ENCODE measurements around the gene UNKL. TPM values are rescaled to one million over a fixed set of nuclear protein-coding genes. Genes with fewer than 3 reads are reported as not detected.

UNKL gene
- total RNA-seq, 2 experiments from 2014 or later = 60.4 to 68.7 TPM

GRCh38 chr16:1323296-1324239, 90.9 kb downstream of the UNKL start:
- H3K27me3 Mint-ChIP-seq = no peaks in the 10 kb centered on the region
- ATAC-seq (ENCODE audit: low read depth) = no peak
- DNase-seq = no peak
- no peaks in the 10 kb centered on the region for H3K9me3 Mint-ChIP-seq
- H3K36me3 Mint-ChIP-seq = peaks cover 8% of the 10 kb centered on the region
- POLR2A ChIA-PET = no interaction called here
- no peak overlapping the region for H3K27ac Mint-ChIP-seq
- no peak overlapping the region for H3K4me3 Mint-ChIP-seq
- no peaks in the 10 kb centered on the region for H3K4me1 Mint-ChIP-seq

GRCh38 chr16:1322407-1322806, 92.1 kb downstream of the UNKL start:
- no peaks in the 10 kb centered on the region for H3K27me3 Mint-ChIP-seq
- no peaks in the 10 kb centered on the region for H3K4me1 Mint-ChIP-seq
- peaks cover 17% of the 10 kb centered on the region for H3K36me3 Mint-ChIP-seq

GRCh38 chr16:1320658-1321240, 93.8 kb downstream of the UNKL start:
- no peak for ATAC-seq (ENCODE audit: low read depth)
- Mint-ChIP-seq H3K27me3 (no peaks in the 10 kb centered on the region), H3K27ac (no peak overlapping the region), H3K36me3 (peaks cover 17% of the 10 kb centered on the region), H3K4me1 (no peaks in the 10 kb centered on the region), H3K4me3 (no peak overlapping the region), H3K9me3 (no peaks in the 10 kb centered on the region)
- POLR2A ChIA-PET = no interaction called here
- no peak for DNase-seq

More at GRCh38 chr16:1322407-1322806, 92.1 kb downstream of the UNKL start:
- DNase-seq = no peak
- no peak overlapping the region for H3K4me3 Mint-ChIP-seq
- no peak for ATAC-seq (ENCODE audit: low read depth)
- H3K27ac Mint-ChIP-seq = no peak overlapping the region
- POLR2A ChIA-PET = no interaction called here
- H3K9me3 Mint-ChIP-seq = no peaks in the 10 kb centered on the region

- POLR2A ChIA-PET = no interaction called here
- H3K9me3 Mint-ChIP-seq = no peaks in the 10 kb centered on the region
- no peak overlapping the region for H3K27ac Mint-ChIP-seq
- DNase-seq (no peak), ATAC-seq (ENCODE audit: low read depth) (no peak)
- no peak overlapping the region for H3K4me3 Mint-ChIP-seq
- H3K27me3 Mint-ChIP-seq = no peaks in the 10 kb centered on the region
- no peaks in the 10 kb centered on the region for H3K4me1 Mint-ChIP-seq
- H3K36me3 Mint-ChIP-seq = peaks cover 19% of the 10 kb centered on the region
Observed at GRCh38 chr16:1320097-1320496, 94.4 kb downstream of the UNKL start.

- no peaks in the 10 kb centered on the region for H3K4me1 Mint-ChIP-seq
- H3K4me3 Mint-ChIP-seq = no peak overlapping the region
- H3K9me3 Mint-ChIP-seq = no peaks in the 10 kb centered on the region
- H3K27me3 Mint-ChIP-seq = no peaks in the 10 kb centered on the region
- POLR2A ChIA-PET = interaction anchor here (0.6 kb wide), 1 partner anchor 102 kb away, joined by 4 read pairs; no protein-coding TSS in a partner anchor
- peaks cover 19% of the 10 kb centered on the region for H3K36me3 Mint-ChIP-seq
- DNase-seq = no peak
- no peak for ATAC-seq (ENCODE audit: low read depth)
- no peak overlapping the region for H3K27ac Mint-ChIP-seq
Observed at GRCh38 chr16:1319041-1319440, 95.5 kb downstream of the UNKL start.

GRCh38 chr16:1318268-1318545, 96.3 kb downstream of the UNKL start:
- POLR2A ChIA-PET = no interaction called here

GRCh38 chr16:1317479-1318267, 96.8 kb downstream of the UNKL start:
- H3K4me3 Mint-ChIP-seq = no peak overlapping the region
- ATAC-seq (ENCODE audit: low read depth) (no peak), DNase-seq (no peak)
- H3K4me1 Mint-ChIP-seq = peaks cover 3% of the 10 kb centered on the region
- peaks cover 19% of the 10 kb centered on the region for H3K36me3 Mint-ChIP-seq
- no peak overlapping the region for H3K27ac Mint-ChIP-seq
- no peaks in the 10 kb centered on the region for H3K27me3 Mint-ChIP-seq
- POLR2A ChIA-PET = interaction anchor here (1.5 kb wide), 1 partner anchor 25 kb away, joined by 7 read pairs; no protein-coding TSS in a partner anchor
- no peaks in the 10 kb centered on the region for H3K9me3 Mint-ChIP-seq

More at GRCh38 chr16:1318268-1318545, 96.3 kb downstream of the UNKL start:
- Mint-ChIP-seq H3K36me3 (peaks cover 19% of the 10 kb centered on the region), H3K27me3 (no peaks in the 10 kb centered on the region), H3K4me3 (no peak overlapping the region), H3K4me1 (no peaks in the 10 kb centered on the region), H3K9me3 (no peaks in the 10 kb centered on the region), H3K27ac (no peak overlapping the region)
- ATAC-seq (ENCODE audit: low read depth) = no peak
- no peak for DNase-seq

GRCh38 chr16:1316033-1316405, 98.5 kb downstream of the UNKL start:
- H3K27me3 Mint-ChIP-seq = no peaks in the 10 kb centered on the region
- H3K9me3 Mint-ChIP-seq = no peaks in the 10 kb centered on the region
- DNase-seq (no peak), ATAC-seq (ENCODE audit: low read depth) (no peak)
- H3K4me3 Mint-ChIP-seq = no peak overlapping the region
- peaks cover 19% of the 10 kb centered on the region for H3K36me3 Mint-ChIP-seq
- POLR2A ChIA-PET = interaction anchor here (1.3 to 1.5 kb wide), 2 partner anchors 17 to 27 kb away, joined by 4 to 7 read pairs; no protein-coding TSS in a partner anchor
- H3K27ac Mint-ChIP-seq = no peak overlapping the region
- H3K4me1 Mint-ChIP-seq = peaks cover 8% of the 10 kb centered on the region

GRCh38 chr16:1315081-1316032, 99.1 kb downstream of the UNKL start:
- Mint-ChIP-seq H3K36me3 (peaks cover 24% of the 10 kb centered on the region), H3K27me3 (no peaks in the 10 kb centered on the region), H3K4me1 (peaks cover 13% of the 10 kb centered on the region), H3K4me3 (no peak overlapping the region), H3K27ac (no peak overlapping the region), H3K9me3 (no peaks in the 10 kb centered on the region)
- no peak for DNase-seq
- ATAC-seq (ENCODE audit: low read depth) = no peak
- POLR2A ChIA-PET = interaction anchor here (1.3 kb wide), 1 partner anchor 17 kb away, joined by 4 read pairs; no protein-coding TSS in a partner anchor

- POLR2A ChIA-PET = no interaction called here
- Mint-ChIP-seq H3K27me3 (no peaks in the 10 kb centered on the region), H3K4me3 (no peak overlapping the region), H3K27ac (no peak overlapping the region), H3K4me1 (peaks cover 16% of the 10 kb centered on the region), H3K36me3 (peaks cover 24% of the 10 kb centered on the region), H3K9me3 (no peaks in the 10 kb centered on the region)
- ATAC-seq (ENCODE audit: low read depth) (no peak), DNase-seq (no peak)
Observed at GRCh38 chr16:1314399-1315068, 100.0 kb downstream of the UNKL start.

- Mint-ChIP-seq H3K4me3 (no peak overlapping the region), H3K36me3 (peaks cover 22% of the 10 kb centered on the region), H3K4me1 (peaks cover 16% of the 10 kb centered on the region), H3K9me3 (no peaks in the 10 kb centered on the region), H3K27me3 (no peaks in the 10 kb centered on the region), H3K27ac (no peak overlapping the region)
- POLR2A ChIA-PET = no interaction called here
- ATAC-seq (ENCODE audit: low read depth) = no peak
- DNase-seq = no peak
Observed at GRCh38 chr16:1313721-1314369, 100.7 kb downstream of the UNKL start.

Measured in activated naive CD8-positive, alpha-beta T cell treated with anti-CD3 and anti-CD28 coated beads, Interleukin-2, amount 10 ng/mL, durations not matched to agents 7 days and 5 days (primary cell).